Urinary bladder (tissue), 4 donors: Measurements from ENCODE around the gene FHOD3. TPM values are rescaled to one million over a fixed set of nuclear protein-coding genes. Genes with fewer than 3 reads are reported as not detected.

Experiments used
- DNase-seq: peaks from one replicate; pipeline ENCODE4 v3.0.0-alpha.2; 2015; ENCODE audit errors: extremely low spot score
- H3K27ac ChIP-seq: one replicate; pipeline ENCODE4 v1.5.1; 2013; ENCODE audit warnings: low read depth, mild to moderate bottlenecking, moderate library complexity
- H3K36me3 ChIP-seq: one replicate; pipeline ENCODE4 v1.6.1; 2013; ENCODE audit warnings: mild to moderate bottlenecking, moderate library complexity; ENCODE audit not compliant: insufficient read depth
- H3K4me1 ChIP-seq: one replicate; pipeline ENCODE4 v1.6.1; 2013; ENCODE audit warnings: mild to moderate bottlenecking, moderate library complexity; ENCODE audit not compliant: insufficient read depth
- H3K4me3 ChIP-seq: one replicate; pipeline ENCODE4 v1.5.1; 2013; ENCODE audit warnings: low read depth, low read length
- WGBS: extraction: QIAGEN DNeasy Blood & Tissue Kit; methylation state at CpG from one replicate; pipeline ENCODE4 v1.1.7; 2013; 5-methylcytosine and 5-hydroxymethylcytosine counted together
- polyA plus RNA-seq: library from polyadenylated mRNA; stranded (reverse); fragments of 200-250 nt; gene quantifications from one replicate; pipeline ENCODE4 v1.2.3, GENCODE V29; 2013
- total RNA-seq: library from RNA; depleted of rRNA; stranded (reverse); fragments of >200 nt; gene quantifications from one replicate; pipeline ENCODE4 v1.2.3, GENCODE V29; 2014
- donor health status: healthy with polysubstance abuse.
- donor health status: healthy.

FHOD3 gene
- total and polyA plus RNA-seq, 2 donors, result 27.2 to 35.4 TPM

DNA sequence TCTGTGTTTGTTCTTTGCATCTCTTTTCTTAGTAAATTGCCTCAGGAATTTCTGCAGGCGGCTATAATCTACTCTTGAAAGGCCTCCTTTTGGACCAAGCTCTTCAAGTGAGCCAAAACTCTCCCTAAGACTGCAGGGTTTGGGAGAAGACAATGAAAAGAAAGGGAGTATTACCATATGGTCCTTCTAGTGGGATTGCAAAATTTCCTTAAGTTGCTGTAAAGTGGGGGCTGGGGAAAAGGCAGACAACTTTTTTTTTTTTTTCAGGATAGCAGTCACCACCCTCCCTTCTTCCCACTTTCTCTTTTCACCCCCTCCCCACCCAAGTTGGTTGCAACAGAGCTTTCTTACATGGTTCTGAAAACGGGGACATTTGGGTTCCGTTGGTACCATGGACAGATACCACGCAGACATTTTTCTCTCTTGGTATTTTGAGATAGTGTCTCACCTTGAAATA is 183.7 kb downstream of the FHOD3 start:
- Histone ChIP-seq H3K4me3 (no peak overlapping the region), H3K4me1 (no peaks in the 10 kb centered on the region), H3K27ac (no peak overlapping the region), H3K36me3 (no peaks in the 10 kb centered on the region)
- WGBS, result 47% methylated on average over 4 of the region's 4 CpGs
- no peak for DNase-seq

DNA sequence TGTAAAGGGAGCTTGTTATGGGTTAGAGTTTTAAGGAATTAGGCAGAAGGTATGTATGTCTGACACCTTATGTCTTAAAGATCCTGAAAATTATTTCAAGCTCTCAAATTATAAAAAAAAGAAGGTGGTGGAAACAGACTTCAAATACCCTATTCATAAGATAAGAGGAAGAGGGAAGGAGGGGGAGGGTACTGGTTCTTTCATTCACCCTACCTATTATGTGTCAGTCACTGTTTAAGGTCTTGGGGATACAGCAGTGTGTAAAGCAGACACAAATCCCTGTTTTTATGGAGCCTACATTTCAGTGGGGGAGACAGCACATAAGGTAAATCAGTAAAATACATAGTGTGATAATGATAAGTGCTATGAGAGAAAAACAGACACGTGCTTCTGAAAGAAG is 184.4 kb downstream of the FHOD3 start:
- H3K4me3 ChIP-seq, result no peak overlapping the region
- H3K4me1 ChIP-seq, result no peaks in the 10 kb centered on the region
- no peak for DNase-seq
- no peak overlapping the region for H3K27ac ChIP-seq
- 74% methylated on average over 1 of the region's 1 CpG for WGBS
- H3K36me3 ChIP-seq, result no peaks in the 10 kb centered on the region

- Histone ChIP-seq H3K4me3 (no peak overlapping the region), H3K4me1 (no peaks in the 10 kb centered on the region), H3K36me3 (no peaks in the 10 kb centered on the region), H3K27ac (no peak overlapping the region)
- 87% methylated on average over 5 of the region's 5 CpGs for WGBS
- DNase-seq, result no peak
These were observed 187.1 kb downstream of the FHOD3 start for GRCh38 chr18:36484591-36484990.

GRCh38 chr18:36485772-36486171 is 188.3 kb downstream of the FHOD3 start:
- H3K4me1 ChIP-seq, result no peaks in the 10 kb centered on the region
- no peak overlapping the region for H3K27ac ChIP-seq
- H3K36me3 ChIP-seq, result no peaks in the 10 kb centered on the region
- H3K4me3 ChIP-seq, result no peak overlapping the region
- no peak for DNase-seq
- 88% methylated on average over 2 of the region's 2 CpGs for WGBS

GRCh38 chr18:36488131-36488530 is 190.6 kb downstream of the FHOD3 start:
- no peak for DNase-seq
- 82% methylated on average over 2 of the region's 2 CpGs for WGBS
- Histone ChIP-seq H3K4me3 (no peak overlapping the region), H3K27ac (no peak overlapping the region), H3K36me3 (no peaks in the 10 kb centered on the region), H3K4me1 (no peaks in the 10 kb centered on the region)

DNA sequence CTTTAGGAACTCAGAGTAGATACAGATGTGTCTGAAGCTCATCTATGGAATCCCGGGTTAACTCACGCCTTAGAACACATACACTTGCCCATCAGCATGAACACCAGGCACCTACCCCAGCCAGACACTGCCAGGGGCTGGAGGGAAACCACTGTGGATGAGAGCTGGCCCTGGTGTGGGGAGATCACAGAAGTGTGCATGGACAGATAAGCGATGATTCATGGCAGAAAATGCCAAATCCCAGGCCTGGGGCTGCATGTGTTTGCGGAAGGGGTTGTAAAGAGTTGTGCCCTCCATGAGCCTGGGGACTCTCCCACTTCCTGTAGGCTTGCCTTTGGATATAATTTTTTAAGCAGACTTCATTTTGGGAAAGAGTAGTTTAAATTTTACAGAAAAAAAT is 193.4 kb downstream of the FHOD3 start:
- H3K27ac ChIP-seq, result no peak overlapping the region
- DNase-seq, result no peak
- no peak overlapping the region for H3K4me3 ChIP-seq
- H3K36me3 ChIP-seq, result no peaks in the 10 kb centered on the region
- 97% methylated on average over 4 of the region's 4 CpGs for WGBS
- no peaks in the 10 kb centered on the region for H3K4me1 ChIP-seq

- Histone ChIP-seq H3K4me1 (no peaks in the 10 kb centered on the region), H3K27ac (no peak overlapping the region), H3K4me3 (no peak overlapping the region), H3K36me3 (no peaks in the 10 kb centered on the region)
- DNase-seq, result no peak
- WGBS, result 86% methylated on average over 6 of the region's 6 CpGs
These were observed 195.3 kb downstream of the FHOD3 start for GRCh38 chr18:36492604-36493329.

DNA sequence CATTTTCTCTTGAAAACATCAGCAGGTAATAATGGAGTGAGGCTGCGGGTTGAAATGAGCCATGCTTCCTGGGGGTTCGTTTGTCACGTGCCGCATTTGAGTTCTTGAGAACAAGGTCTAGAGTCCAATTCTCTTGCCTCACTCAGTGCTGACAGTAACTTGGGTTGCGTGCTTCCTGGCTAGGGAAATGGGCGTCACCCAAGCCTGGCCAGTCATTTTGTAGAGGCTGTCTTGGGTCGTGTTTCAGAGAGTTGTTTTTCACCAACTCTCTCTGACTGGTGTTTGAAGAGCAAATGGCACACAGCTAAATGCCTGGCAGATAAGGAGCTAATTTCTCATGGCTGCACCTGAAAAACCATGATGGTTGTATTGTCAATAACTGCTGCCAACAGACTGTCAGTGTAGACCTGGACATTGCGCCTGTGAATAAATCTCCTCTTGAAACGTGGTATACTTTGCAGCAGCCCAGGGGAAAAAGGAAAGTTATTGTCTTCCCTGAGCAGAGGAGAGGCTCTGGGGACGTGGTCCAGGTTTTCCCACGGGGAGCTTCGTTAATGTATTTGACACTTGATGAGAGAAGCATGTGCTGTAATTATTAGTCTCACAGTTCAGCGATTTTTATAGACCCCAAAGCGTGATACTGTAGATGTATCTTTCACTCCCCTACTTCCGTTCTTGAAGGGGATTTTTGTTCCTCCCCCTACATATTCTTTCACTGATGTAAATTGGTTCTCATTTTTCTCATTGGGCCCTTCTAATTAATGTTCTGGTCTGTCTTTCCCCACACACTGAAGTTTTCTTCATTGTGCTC is 196.0 kb downstream of the FHOD3 start:
- Histone ChIP-seq H3K27ac (no peak overlapping the region), H3K4me3 (no peak overlapping the region), H3K36me3 (no peaks in the 10 kb centered on the region), H3K4me1 (no peaks in the 10 kb centered on the region)
- WGBS, result 61% methylated on average over 15 of the region's 15 CpGs
- no peak for DNase-seq

- Histone ChIP-seq H3K4me1 (no peaks in the 10 kb centered on the region), H3K4me3 (no peak overlapping the region), H3K27ac (no peak overlapping the region), H3K36me3 (no peaks in the 10 kb centered on the region)
- DNase-seq, result no peak
These were observed 196.6 kb downstream of the FHOD3 start for GRCh38 chr18:36494160-36494437.

- H3K27ac ChIP-seq, result no peak overlapping the region
- DNase-seq, result no peak
- H3K4me3 ChIP-seq, result no peak overlapping the region
- no peaks in the 10 kb centered on the region for H3K4me1 ChIP-seq
- H3K36me3 ChIP-seq, result no peaks in the 10 kb centered on the region
These were observed 198.5 kb downstream of the FHOD3 start for GRCh38 chr18:36496022-36496421.

DNA sequence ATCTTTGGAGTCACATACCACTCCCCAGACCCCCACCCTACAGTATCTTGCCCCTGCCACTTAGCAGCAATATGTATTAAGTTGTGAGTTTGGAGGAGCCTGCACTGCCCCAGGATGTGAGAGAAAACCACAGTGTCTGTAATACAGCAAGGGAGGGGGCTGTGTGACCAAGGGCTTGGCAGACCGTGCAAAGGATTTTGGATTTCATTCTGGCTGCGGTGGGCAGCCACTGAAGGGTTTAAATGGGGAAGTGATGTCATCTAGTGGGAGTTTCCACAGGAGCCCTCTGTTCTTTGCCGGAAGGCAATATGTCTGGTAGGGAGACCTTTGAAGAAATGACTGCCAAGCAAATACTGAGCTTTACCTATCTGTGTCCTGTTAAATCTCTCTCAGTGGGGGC is 202.4 kb downstream of the FHOD3 start:
- no peaks in the 10 kb centered on the region for H3K36me3 ChIP-seq
- DNase-seq, result no peak
- H3K27ac ChIP-seq, result no peak overlapping the region
- H3K4me1 ChIP-seq, result no peaks in the 10 kb centered on the region
- H3K4me3 ChIP-seq, result no peak overlapping the region
- WGBS, result 70% methylated on average over 3 of the region's 3 CpGs

- no peak overlapping the region for H3K4me3 ChIP-seq
- no peak for DNase-seq
- WGBS, result 82% methylated on average over 2 of the region's 2 CpGs
These were observed 203.6 kb downstream of the FHOD3 start for GRCh38 chr18:36501100-36501499.

DNA sequence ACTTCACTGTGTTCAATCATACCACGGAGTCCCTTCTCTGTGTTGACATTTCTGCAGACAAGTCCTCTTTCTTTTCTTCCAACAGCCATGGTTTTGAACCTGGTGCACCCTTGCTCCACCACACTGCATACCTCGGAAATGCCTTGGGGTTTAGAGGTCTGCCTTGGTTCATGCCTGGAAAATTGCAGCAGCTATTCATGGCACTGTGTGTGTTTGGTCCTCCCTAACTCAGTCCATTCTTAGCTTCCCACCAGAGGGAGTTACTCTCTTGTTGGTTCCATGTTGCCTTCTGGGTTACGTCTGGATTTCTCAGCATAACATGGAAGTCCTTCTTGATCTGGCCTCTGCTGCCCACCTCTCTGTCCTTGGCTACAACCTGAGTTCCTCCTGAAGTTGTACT is 206.0 kb downstream of the FHOD3 start:
- Histone ChIP-seq H3K36me3 (peaks cover 2% of the 10 kb centered on the region), H3K27ac (no peak overlapping the region), H3K4me3 (no peak overlapping the region), H3K4me1 (no peaks in the 10 kb centered on the region)
- DNase-seq, result no peak
- WGBS, result 73% methylated on average over 3 of the region's 3 CpGs

More at GRCh38 chr18:36501100-36501499, 203.6 kb downstream of the FHOD3 start:
- Histone ChIP-seq H3K36me3 (no peaks in the 10 kb centered on the region), H3K4me1 (no peaks in the 10 kb centered on the region), H3K27ac (no peak overlapping the region)

- H3K4me3 ChIP-seq, result no peak overlapping the region
- peaks cover 2% of the 10 kb centered on the region for H3K36me3 ChIP-seq
- H3K27ac ChIP-seq, result no peak overlapping the region
- no peak for DNase-seq
- no peaks in the 10 kb centered on the region for H3K4me1 ChIP-seq
- 80% methylated on average over 2 of the region's 2 CpGs for WGBS
These were observed 207.4 kb downstream of the FHOD3 start for GRCh38 chr18:36504928-36505327.
